K562 (cell line): ENCODE results near the gene MPHOSPH9. TPM values are rescaled to one million over a fixed set of nuclear protein-coding genes. Genes with fewer than 3 reads are reported as not detected.

ENCODE experiments used
- BRD4 ChIP-seq: fragments of 200-600 bp; sonication (generic); IDR thresholded peaks from 2 replicates; pipeline ENCODE4 v1.6.1; 2017; ENCODE audit warnings: inconsistent platforms
- CBFB ChIP-seq: sonication (generic); formaldehyde crosslinking; IDR thresholded peaks from 2 replicates; pipeline ENCODE4 v1.4.0; 2020; ENCODE audit warnings: mild to moderate bottlenecking, missing genetic modification reagents
- CHD2 ChIP-seq: IDR thresholded peaks from 2 replicates; pipeline ENCODE4 v1.6.1; 2011; ENCODE audit warnings: low read depth, low read length
- CREBBP ChIP-seq: IDR thresholded peaks from one replicate; pipeline ENCODE4 v1.6.1; 2012; ENCODE audit warnings: low read depth, mild to moderate bottlenecking, control low read depth, inconsistent platforms, low read length
- DIDO1 ChIP-seq: fragments of 450-650 bp; IDR thresholded peaks from 2 replicates; pipeline ENCODE4 v1.6.1; 2016; ENCODE audit warnings: low read depth, missing biosample characterization, missing genetic modification characterization
- DLX4 ChIP-seq: fragments of 250-450 bp; sonication (Bioruptor Pico); IDR thresholded peaks from 2 replicates; pipeline ENCODE4 v1.6.1; 2021; ENCODE audit warnings: mild to moderate bottlenecking
- EGR1 ChIP-seq: fragments of 450-650 bp; conservative IDR thresholded peaks from 2 replicates; pipeline ENCODE4 v1.6.1; 2017; ENCODE audit warnings: mild to moderate bottlenecking
- FOSL1 ChIP-seq: fragments of 200-800 bp; sonication (Bioruptor generic); conservative IDR thresholded peaks from 2 replicates; pipeline ENCODE4 v1.6.1; 2016; ENCODE audit warnings: missing genetic modification characterization, missing compliant biosample characterization
- GTF2B ChIP-seq: IDR thresholded peaks from 2 replicates; pipeline ENCODE4 v1.6.1; 2011; ENCODE audit not compliant: insufficient read length; ENCODE audit errors: extremely low read depth
- HDAC6 ChIP-seq: IDR thresholded peaks from 2 replicates; pipeline ENCODE4 v1.6.1; 2012; ENCODE audit warnings: low read depth, mild to moderate bottlenecking, control low read depth, inconsistent platforms, low read length, moderate library complexity
- HMG20A ChIP-seq: fragments of 450-650 bp; formaldehyde crosslinking; conservative IDR thresholded peaks from 2 replicates; pipeline ENCODE4 v1.4.0; 2020; ENCODE audit warnings: mild to moderate bottlenecking, mixed read lengths
- MAFF ChIP-seq: IDR thresholded peaks from 2 replicates; pipeline ENCODE4 v1.6.1; 2012; ENCODE audit warnings: low read length, improper control_type of control experiment
- MAFG ChIP-seq: fragments of 450-650 bp; conservative IDR thresholded peaks from 2 replicates; pipeline ENCODE4 v1.6.1; 2016; ENCODE audit warnings: missing genetic modification characterization, missing compliant biosample characterization
- MEIS2 ChIP-seq: fragments of 450-650 bp; IDR thresholded peaks from 2 replicates; pipeline ENCODE4 v1.6.1; 2014; ENCODE audit warnings: mild to moderate bottlenecking; ENCODE audit not compliant: partially characterized antibody
- NR0B1 ChIP-seq: fragments of 450-650 bp; IDR thresholded peaks from one replicate; pipeline ENCODE4 v1.6.1; 2018; ENCODE audit warnings: mild to moderate bottlenecking, moderate library complexity; ENCODE audit not compliant: partially characterized antibody
- RUNX1 ChIP-seq: sonication (generic); IDR thresholded peaks from 2 replicates; pipeline ENCODE4 v1.6.1; 2016; ENCODE audit warnings: antibody characterized with exemption, low read depth
- SAFB ChIP-seq: fragments of 200-400 bp; formaldehyde crosslinking; IDR thresholded peaks from 2 replicates; pipeline ENCODE4 v1.6.1; 2017; ENCODE audit warnings: low read depth, low read length, borderline replicate concordance
- U2AF1 ChIP-seq: fragments of 200-400 bp; formaldehyde crosslinking; optimal IDR thresholded peaks from 2 replicates; pipeline ENCODE3; 2017; ENCODE audit warnings: mild to moderate bottlenecking, low read depth, low read length, moderate library complexity
- U2AF2 ChIP-seq: fragments of 200-400 bp; formaldehyde crosslinking; optimal IDR thresholded peaks from 2 replicates; pipeline ENCODE3; 2017; ENCODE audit warnings: low read depth, mild to moderate bottlenecking, low read length
- ZNF232 ChIP-seq: sonication (generic); formaldehyde crosslinking; IDR thresholded peaks from 2 replicates; pipeline ENCODE4 v1.8.0; 2022; ENCODE audit warnings: mild to moderate bottlenecking, missing genetic modification reagents
- ZNF239 ChIP-seq: fragments of 250-450 bp; sonication (Bioruptor Pico); IDR thresholded peaks from 2 replicates; pipeline ENCODE4 v1.4.0; 2020; ENCODE audit warnings: mild to moderate bottlenecking
- ZNF253 ChIP-seq: fragments of 250-450 bp; sonication (Bioruptor Pico); conservative IDR thresholded peaks from 2 replicates; pipeline ENCODE4 v1.6.1; 2021; ENCODE audit warnings: mild to moderate bottlenecking
- ZNF274 ChIP-seq: IDR thresholded peaks from 2 replicates; pipeline ENCODE4 v1.6.1; 2011; ENCODE audit warnings: low read depth, mild to moderate bottlenecking, low read length, moderate library complexity, borderline replicate concordance
- ZNF384 ChIP-seq: IDR thresholded peaks from 2 replicates; pipeline ENCODE4 v1.6.1; 2012; ENCODE audit warnings: low read depth, low read length, improper control_type of control experiment
- ZNF408 ChIP-seq: fragments of 250-450 bp; sonication (Bioruptor Pico); IDR thresholded peaks from 2 replicates; pipeline ENCODE4 v1.4.0; 2020; ENCODE audit warnings: low read depth, mild to moderate bottlenecking, moderate library complexity
- ZNF639 ChIP-seq, 2 experiments: fragments of 200-800 bp in 1 of 2; sonication (Bioruptor generic) in 1 of 2; sonication (generic) in 1 of 2; formaldehyde crosslinking in 1 of 2; IDR thresholded peaks in 1 of 2; conservative IDR thresholded peaks in 1 of 2; 2 replicates each; pipeline versions ENCODE4 v1.5.0 to v1.6.1; 2016 to 2020; ENCODE audit warnings: missing compliant biosample characterization in 1 of 2, missing genetic modification characterization in 1 of 2, missing genetic modification reagents in 1 of 2
- ZNF75A ChIP-seq: fragments of 450-650 bp; formaldehyde crosslinking; IDR thresholded peaks from 2 replicates; pipeline ENCODE4 v1.4.0; 2020; ENCODE audit warnings: mild to moderate bottlenecking
- ZSCAN29 ChIP-seq: fragments of 450-650 bp; IDR thresholded peaks from 2 replicates; pipeline ENCODE4 v1.6.1; 2017
- polyA plus RNA-seq, 8 experiments: library from polyadenylated mRNA; depleted of rRNA in 4 of 8; stranded (reverse) in 5 of 8; unstranded in 3 of 8; fragments of >200 nt; fragmentation: Nextera tagmentation in 2 of 8; fragmentation: Illumina TruSeq in 1 of 8; extraction: Ambion mirVana in 2 of 8; extraction: Trizol in 1 of 8; gene quantifications; 2 replicates each; pipeline versions ENCODE4 v1.2.1 to v1.2.3, GENCODE V29; 2011 to 2014; ENCODE audit warnings: inconsistent platforms in 1 of 8, missing spikeins in 1 of 8
- total RNA-seq, 7 experiments: library from RNA; depleted of rRNA in 6 of 7; stranded (reverse); fragments of >200 nt in 6 of 7; fragmentation: Illumina TruSeq in 2 of 7; extraction: Trizol in 2 of 7; gene quantifications; 2 replicates each; pipeline versions ENCODE4 v1.2.1 to v1.2.3, GENCODE V29; 2011 to 2021; ENCODE audit warnings: low replicate concordance in 1 of 7

MPHOSPH9 gene
- total and polyA plus RNA-seq, 9 of the 15 experiments (the other 6 are each of a cell fraction or from before 2014, with no cell fraction given): 14.2 to 103 (median 54.5) TPM

- TF ChIP-seq ZNF639 (CRISPR knock-in tag; conservative IDR thresholded peaks at IDR 0.05 in 1 of 2, IDR thresholded peaks at IDR 0.05 in 1 of 2): peak in 1 of 2 experiments; percentile 84; a peak in 2 of 4 replicates
- TF ChIP-seq ZNF75A (CRISPR knock-in tag): no peak
- no peak for TF ChIP-seq ZNF239 (CRISPR knock-in tag)
- TF ChIP-seq ZSCAN29: no peak
- TF ChIP-seq ZNF384: no peak
- TF ChIP-seq DLX4: no peak
- no peak for TF ChIP-seq CBFB (CRISPR knock-in tag)
- TF ChIP-seq U2AF1: peak; percentile 55
- no peak for TF ChIP-seq ZNF274
- no peak for TF ChIP-seq ZNF408
- TF ChIP-seq HMG20A (CRISPR knock-in tag): no peak
- TF ChIP-seq GTF2B: no peak
- no peak for TF ChIP-seq ZNF232 (CRISPR knock-in tag)
- TF ChIP-seq FOSL1 (tag): peak; percentile 34
- TF ChIP-seq DIDO1 (tag): no peak
- TF ChIP-seq CREBBP: no peak
- no peak for TF ChIP-seq MAFF
- no peak for TF ChIP-seq BRD4
- TF ChIP-seq RUNX1: no peak
- TF ChIP-seq EGR1: peak; percentile 62
- no peak for TF ChIP-seq CHD2
- no peak for TF ChIP-seq U2AF2
- TF ChIP-seq MEIS2: no peak
- TF ChIP-seq SAFB: no peak
- no peak for TF ChIP-seq HDAC6
- no peak for TF ChIP-seq ZNF253 (CRISPR knock-in tag)
- TF ChIP-seq MAFG (tag): no peak
- TF ChIP-seq NR0B1: no peak
These were observed 82.0 kb downstream of the MPHOSPH9 start, which contains the start of gene PITPNM2 (continued) for GRCh38 chr12:123150744-123151456.
